ENCODE results near the gene LUZP2.
A peak's percentile ranks its signal among the peaks of the same experiment; 100 is the strongest.

Gene LUZP2

GRCh38 chr11:24773322-24773721 is 276.5 kb downstream of the LUZP2 start:
- H3K27ac ChIP-seq (ENCODE audit: low read depth, low read length, poor library complexity, severe bottlenecking) = no peak overlapping the region

GRCh38 chr11:24779791-24780190 is 282.9 kb downstream of the LUZP2 start:
- Histone ChIP-seq H3K36me3 (ENCODE audit: insufficient read depth, low read length) (no peaks in the 10 kb centered on the region), H3K9me2 (ENCODE audit: low read depth, low read length) (no peaks in the 10 kb centered on the region), H4K20me1 (ENCODE audit: insufficient read depth, low read length) (no peaks in the 10 kb centered on the region), H3K9ac (ENCODE audit: low read length) (no peak overlapping the region), H3F3A (ENCODE audit: insufficient read depth, low read length) (no peaks in the 10 kb centered on the region), H3K4me2 (ENCODE audit: low read length) (no peak overlapping the region), H3K27me3 (ENCODE audit: insufficient read depth, low read length) (no peaks in the 10 kb centered on the region), H3K4me1 (ENCODE audit: insufficient read depth, low read length, severe bottlenecking) (no peaks in the 10 kb centered on the region), H3K9me3 (ENCODE audit: low read length) (no peaks in the 10 kb centered on the region), H3K4me3 (ENCODE audit: low read depth, low read length, poor library complexity, severe bottlenecking) (no peak overlapping the region), H3K79me2 (ENCODE audit: insufficient read depth, low read length) (no peaks in the 10 kb centered on the region), H2AFZ (ENCODE audit: low read length) (no peak overlapping the region), H3K27ac (ENCODE audit: low read depth, low read length, poor library complexity, severe bottlenecking) (no peak overlapping the region)
- no peak for TF ChIP-seq EZH2 (IDR thresholded peaks at IDR 0.05; ENCODE audit: borderline replicate concordance, low read length)
- no peak for TF ChIP-seq CTCF (IDR thresholded peaks at IDR 0.05; ENCODE audit: low read length)

More at GRCh38 chr11:24773322-24773721, 276.5 kb downstream of the LUZP2 start:
- H3K36me3 ChIP-seq (ENCODE audit: insufficient read depth, low read length) = no peaks in the 10 kb centered on the region
- H3K9ac ChIP-seq (ENCODE audit: low read length) = no peak overlapping the region
- H3K9me2 ChIP-seq (ENCODE audit: low read depth, low read length) = no peaks in the 10 kb centered on the region
- no peaks in the 10 kb centered on the region for H3K4me1 ChIP-seq (ENCODE audit: insufficient read depth, low read length, severe bottlenecking)
- no peaks in the 10 kb centered on the region for H4K20me1 ChIP-seq (ENCODE audit: insufficient read depth, low read length)
- H3K27me3 ChIP-seq (ENCODE audit: insufficient read depth, low read length) = no peaks in the 10 kb centered on the region
- no peak overlapping the region for H3K4me3 ChIP-seq (ENCODE audit: low read depth, low read length, poor library complexity, severe bottlenecking)
- no peak overlapping the region for H3K4me2 ChIP-seq (ENCODE audit: low read length)
- H2AFZ ChIP-seq (ENCODE audit: low read length) = no peak overlapping the region
- H3F3A ChIP-seq (ENCODE audit: insufficient read depth, low read length) = no peaks in the 10 kb centered on the region
- TF ChIP-seq CTCF (IDR thresholded peaks at IDR 0.05; ENCODE audit: low read length) (no peak), EZH2 (IDR thresholded peaks at IDR 0.05; ENCODE audit: borderline replicate concordance, low read length) (no peak)
- no peaks in the 10 kb centered on the region for H3K9me3 ChIP-seq (ENCODE audit: low read length)
- no peaks in the 10 kb centered on the region for H3K79me2 ChIP-seq (ENCODE audit: insufficient read depth, low read length)

- H3K9me2 ChIP-seq (ENCODE audit: low read depth, low read length) = no peaks in the 10 kb centered on the region
- TF ChIP-seq EZH2 (IDR thresholded peaks at IDR 0.05; ENCODE audit: borderline replicate concordance, low read length) (no peak), CTCF (IDR thresholded peaks at IDR 0.05; ENCODE audit: low read length) (peak; percentile 31; the same call in 1 of the 2 replicates)
- no peak overlapping the region for H3K9ac ChIP-seq (ENCODE audit: low read length)
- no peaks in the 10 kb centered on the region for H3K36me3 ChIP-seq (ENCODE audit: insufficient read depth, low read length)
- no peak overlapping the region for H3K4me3 ChIP-seq (ENCODE audit: low read depth, low read length, poor library complexity, severe bottlenecking)
- no peaks in the 10 kb centered on the region for H4K20me1 ChIP-seq (ENCODE audit: insufficient read depth, low read length)
- no peaks in the 10 kb centered on the region for H3K9me3 ChIP-seq (ENCODE audit: low read length)
- no peak overlapping the region for H2AFZ ChIP-seq (ENCODE audit: low read length)
- no peaks in the 10 kb centered on the region for H3K27me3 ChIP-seq (ENCODE audit: insufficient read depth, low read length)
- no peak overlapping the region for H3K4me2 ChIP-seq (ENCODE audit: low read length)
- H3K79me2 ChIP-seq (ENCODE audit: insufficient read depth, low read length) = no peaks in the 10 kb centered on the region
- no peaks in the 10 kb centered on the region for H3K4me1 ChIP-seq (ENCODE audit: insufficient read depth, low read length, severe bottlenecking)
- H3F3A ChIP-seq (ENCODE audit: insufficient read depth, low read length) = no peaks in the 10 kb centered on the region
- no peak overlapping the region for H3K27ac ChIP-seq (ENCODE audit: low read depth, low read length, poor library complexity, severe bottlenecking)
Measured at GRCh38 chr11:24781288-24781687, 284.4 kb downstream of the LUZP2 start.
